UCSD-AML1 (cell line): ENCODE results near the gene PHIP.
"Not testable (repeated sequence)": the region's sequence is repeated elsewhere in the genome, so short reads cannot be mapped to it uniquely, and the experiment has no call there.

Source experiments
- DNase-seq: peaks from one replicate; lab custom pipeline; 2025; ENCODE audit not compliant: unreplicated experiment; lab: John Stamatoyannopoulos, UW

The PHIP gene

GRCh38 chr6:78936515-78936914, 141.5 kb downstream of the PHIP start:
- DNase-seq = no peak

- no peak for DNase-seq
Measured at GRCh38 chr6:78935553-78935952, 142.5 kb downstream of the PHIP start.

- DNase-seq = no peak
Measured at GRCh38 chr6:78925317-78925716, 152.7 kb downstream of the PHIP start.

GRCh38 chr6:78921168-78921567, 156.9 kb downstream of the PHIP start:
- not testable (repeated sequence) for DNase-seq

- DNase-seq = no peak
Measured at GRCh38 chr6:78917788-78918187, 160.3 kb downstream of the PHIP start.

- no peak for DNase-seq
Measured at GRCh38 chr6:78916411-78916810, 161.6 kb downstream of the PHIP start.

- DNase-seq = no peak
Measured at GRCh38 chr6:78911218-78911940, 166.7 kb downstream of the PHIP start.

- DNase-seq = no peak
Measured at GRCh38 chr6:78910591-78911171, 167.4 kb downstream of the PHIP start.

- DNase-seq = no peak
Measured at GRCh38 chr6:78910010-78910409, 168.0 kb downstream of the PHIP start.

- DNase-seq = no peak
Measured at GRCh38 chr6:78909391-78909790, 168.7 kb downstream of the PHIP start.

- no peak for DNase-seq
Measured at GRCh38 chr6:78908621-78909020, 169.4 kb downstream of the PHIP start.

GRCh38 chr6:78896227-78896626, 181.8 kb downstream of the PHIP start:
- DNase-seq = no peak

GRCh38 chr6:78889901-78890300, 188.2 kb downstream of the PHIP start:
- DNase-seq = not testable (repeated sequence)
